Heart right ventricle (tissue), 16 donors: Measurements from ENCODE around the gene RASGRP2. TPM values are rescaled to one million over a fixed set of nuclear protein-coding genes. Genes with fewer than 3 reads are reported as not detected.

Experiments
- ATAC-seq, 8 donors: fragments of 200-7000 bp; cut with Tn5 transposase; one replicate each; pipeline ENCODE4 v1.9.1; 2020; ENCODE audit warnings: mild to moderate bottlenecking in 8 of 8, moderate library complexity in 8 of 8, moderate number of reproducible peaks in 1 of 8
- DNase-seq, 2 donors: peaks; one replicate each; pipeline ENCODE4 v3.0.0-alpha.2; 2020
- H3K27ac ChIP-seq, 10 donors: fragments of 200-600 bp; sonication (generic) in 2 of 10; one replicate each; pipeline versions ENCODE4 v1.5.0 to v1.8.0; 2020 to 2022; ENCODE audit warnings: mild to moderate bottlenecking in 3 of 10
- H3K27me3 ChIP-seq, 7 donors: fragments of 200-600 bp; one replicate each; pipeline ENCODE4 v1.8.0; 2021 to 2022; ENCODE audit warnings: mild to moderate bottlenecking in 2 of 7
- H3K36me3 ChIP-seq, 9 donors: fragments of 200-600 bp; sonication (generic) in 1 of 9; one replicate each; pipeline versions ENCODE4 v1.5.0 to v1.8.0; 2020 to 2022; ENCODE audit warnings: mild to moderate bottlenecking in 2 of 9
- H3K4me1 ChIP-seq, 9 donors: fragments of 200-600 bp; sonication (generic) in 1 of 9; one replicate each; pipeline versions ENCODE4 v1.5.0 to v1.8.0; 2020 to 2022; ENCODE audit warnings: mild to moderate bottlenecking in 4 of 9
- H3K4me3 ChIP-seq, 10 donors: fragments of 200-600 bp; sonication (generic) in 2 of 10; one replicate each; pipeline versions ENCODE4 v1.5.0 to v1.8.0; 2020 to 2022; ENCODE audit warnings: mild to moderate bottlenecking in 7 of 10, moderate library complexity in 2 of 10
- H3K9me3 ChIP-seq, 11 donors: fragments of 200-600 bp in 10 of 11; sonication (generic) in 2 of 11; one replicate each; pipeline versions ENCODE4 v1.5.0 to v1.8.0; 2013 to 2022; ENCODE audit warnings: mild to moderate bottlenecking in 2 of 11, control low read depth in 1 of 11, moderate library complexity in 1 of 11
- WGBS, 2 donors: extraction: QIAGEN DNeasy Blood & Tissue Kit; methylation state at CpG; one replicate each; pipeline ENCODE4 v1.1.7; 2013; ENCODE audit warnings: inconsistent platforms in 1 of 2; 5-methylcytosine and 5-hydroxymethylcytosine counted together
- intact Hi-C, 10 donors: fragments of 100-400 bp; cut with DNase I; formaldehyde crosslinking; loops; one replicate each; pipeline versions ENCODE4 v1.11.1 to v1.14.2; 2022
- polyA plus RNA-seq, 2 donors: library from polyadenylated mRNA; stranded (reverse); fragments of 200-250 nt; gene quantifications; one replicate each; pipeline ENCODE4 v1.2.3, GENCODE V29; 2013
- total RNA-seq, 10 donors: library from RNA; stranded (reverse); fragmentation: NEBNext Ultra II Directional in 3 of 10; extraction: Animal tissue kit (Norgen Biotek cat#: 25700) in 3 of 10; gene quantifications; one replicate each; pipeline versions ENCODE4 v1.2.1 to v1.2.4, GENCODE V29; 2021 to 2023
- TF ChIP-seq, protein P1 (sequence below), 9 donors: fragments of 200-600 bp; sonication (generic) in 2 of 9; IDR thresholded peaks; one replicate each; pipeline versions ENCODE4 v1.5.0 to v1.8.0; 2021 to 2022; ENCODE audit warnings: antibody characterized with exemption in 9 of 9, mild to moderate bottlenecking in 5 of 9, moderate library complexity in 1 of 9
- donor health status: Arrhythmogenic right ventricular cardiomyopathy.
- donor health status: ischemic (EF 13 %, LVEDD 7.1; RV severe dilation, severe dysfunction).
- donor health status: healthy with polysubstance abuse.
- donor health status: DM: no; HTN: yes; CAD: no.
- donor health status: DM: no; HTN: no; CAD: no.
- donor health status: ischemic (EF 25% LVEDD 6.9; RV normal size, moderate dysfunction).
- donor health status: ischemic (EF 25% LVEDD 5.7; RV mildly dilated, moderate dysfunction).
- donor health status: healthy.
- donor health status: DM: yes; HTN: yes; CAD: no.
- donor health status: Ischemic cardiomyopathy.
- donor health status: ischemic (EF 35%, LVEDD 5.7; RV mildly dilated, moderate dysfunction).
- donor health status: nonischemic (EF 11% LVEDD 7.7; RV severe dilation, severe dysfunction).
- donor health status: DM: yes; HTN: yes; CAD: no.
- donor health status: PGD.
- donor health status: ischemic (EF 29% LVEDD 5.4; RV normal size, mild dysfunction).
- donor health status: nonischemic (EF 23%, LVEDD 6.1; RV moderate dilation, normal function).

Gene RASGRP2
- total and polyA plus RNA-seq, 12 donors, result 18.9 to 128 (median 27.3) TPM

DNA sequence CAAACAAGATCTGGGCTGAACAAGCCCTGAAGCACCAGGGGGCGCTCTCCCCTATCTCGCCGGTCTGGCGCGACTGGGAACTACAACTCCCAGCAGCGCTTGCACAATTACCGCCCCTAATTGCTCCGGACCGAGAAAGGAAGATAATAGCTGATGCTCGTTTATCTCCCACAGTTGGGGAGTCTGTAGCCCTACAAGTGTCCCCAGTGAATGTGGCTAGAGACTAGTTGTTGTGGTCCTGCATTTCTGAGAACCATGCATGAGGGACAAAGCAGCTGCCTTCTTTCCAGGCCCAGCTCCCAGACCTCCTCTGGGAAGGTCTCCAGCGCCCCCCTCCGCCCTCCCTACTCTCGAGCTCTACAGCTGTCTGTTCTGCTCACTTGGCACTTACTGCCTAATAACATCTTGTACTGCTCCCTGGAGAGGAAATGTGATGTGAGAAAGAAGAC is 55.4 kb downstream of the RASGRP2 start:
- peaks cover 0 to 16% (median 10%) of the 10 kb centered on the region in 7 donors for H3K27me3 ChIP-seq
- intact Hi-C loops, result loop anchor here in 7 of 10 donors (1.0 to 5.0 kb wide), 4 partner anchors 34 to 39 kb away; partner anchors contain the start of gene NRXN2 (in 5 of the 7)
- H3K4me1 ChIP-seq, result peaks cover 5 to 28% (median 18%) of the 10 kb centered on the region in 9 donors
- H3K36me3 ChIP-seq, result no peaks in the 10 kb centered on the region
- DNase-seq (peak; percentile 90 to 92), ATAC-seq (peak; percentile 88 to 97 (median 94))
- TF ChIP-seq, protein P1, sequence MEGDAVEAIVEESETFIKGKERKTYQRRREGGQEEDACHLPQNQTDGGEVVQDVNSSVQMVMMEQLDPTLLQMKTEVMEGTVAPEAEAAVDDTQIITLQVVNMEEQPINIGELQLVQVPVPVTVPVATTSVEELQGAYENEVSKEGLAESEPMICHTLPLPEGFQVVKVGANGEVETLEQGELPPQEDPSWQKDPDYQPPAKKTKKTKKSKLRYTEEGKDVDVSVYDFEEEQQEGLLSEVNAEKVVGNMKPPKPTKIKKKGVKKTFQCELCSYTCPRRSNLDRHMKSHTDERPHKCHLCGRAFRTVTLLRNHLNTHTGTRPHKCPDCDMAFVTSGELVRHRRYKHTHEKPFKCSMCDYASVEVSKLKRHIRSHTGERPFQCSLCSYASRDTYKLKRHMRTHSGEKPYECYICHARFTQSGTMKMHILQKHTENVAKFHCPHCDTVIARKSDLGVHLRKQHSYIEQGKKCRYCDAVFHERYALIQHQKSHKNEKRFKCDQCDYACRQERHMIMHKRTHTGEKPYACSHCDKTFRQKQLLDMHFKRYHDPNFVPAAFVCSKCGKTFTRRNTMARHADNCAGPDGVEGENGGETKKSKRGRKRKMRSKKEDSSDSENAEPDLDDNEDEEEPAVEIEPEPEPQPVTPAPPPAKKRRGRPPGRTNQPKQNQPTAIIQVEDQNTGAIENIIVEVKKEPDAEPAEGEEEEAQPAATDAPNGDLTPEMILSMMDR (IDR thresholded peaks at IDR 0.05), result peak; percentile 89 to 98 (median 94)
- WGBS, 2 donors, result 0 to 1% methylated on average over 13 of the region's 13 CpGs
- no peaks in the 10 kb centered on the region for H3K9me3 ChIP-seq
- H3K4me3 ChIP-seq, result peak overlapping the region in 8 of 10 donors; percentile 24 to 60 (median 50)
- H3K27ac ChIP-seq, result peak overlapping the region; percentile 8 to 83 (median 66)

DNA sequence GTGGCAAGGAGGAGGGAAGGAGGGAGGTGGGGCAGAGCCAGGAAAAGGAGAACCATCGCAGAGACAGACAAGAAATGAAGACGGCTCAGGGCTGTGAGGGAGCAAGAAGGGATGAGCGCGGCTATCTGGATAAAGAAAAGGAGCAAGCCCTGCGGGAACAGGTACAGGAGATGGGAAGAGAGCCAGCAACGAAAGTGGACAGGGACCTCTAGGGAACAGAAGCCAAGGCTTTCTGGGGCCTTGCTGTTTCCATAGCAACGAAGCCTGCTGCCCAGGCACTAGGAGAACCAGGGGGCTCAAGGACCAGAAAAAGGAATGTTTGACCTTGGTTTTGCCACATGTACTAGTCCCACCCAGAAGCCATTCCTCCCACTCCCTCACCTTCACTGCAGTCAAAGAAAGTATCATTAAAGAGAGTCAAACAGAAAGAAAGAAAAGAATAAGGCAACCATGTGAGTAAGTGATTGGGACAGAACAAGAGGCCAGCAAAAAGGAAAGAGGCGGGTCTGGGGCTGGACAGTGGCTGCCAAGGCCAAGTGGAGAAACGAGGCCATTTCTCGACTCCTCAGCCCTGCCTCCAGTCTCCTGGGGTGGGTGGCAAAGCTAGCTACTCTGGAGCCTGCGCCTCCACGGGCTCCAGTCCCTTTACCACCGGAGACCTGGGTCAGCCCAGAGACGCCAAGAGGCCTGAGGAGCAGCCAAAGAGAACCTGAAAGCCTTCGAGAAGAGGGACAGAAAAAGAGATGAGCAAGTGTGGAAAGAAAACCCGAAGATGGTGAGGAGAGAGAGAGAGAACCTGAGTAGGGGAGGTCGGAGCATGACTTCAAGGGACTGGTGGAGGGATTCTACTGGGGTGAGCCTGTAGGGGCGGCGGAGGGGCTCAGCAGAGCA is 56.1 kb downstream of the RASGRP2 start:
- TF ChIP-seq, protein P1 (IDR thresholded peaks at IDR 0.05), result no peak
- 53 to 57% methylated on average over 19 of the region's 19 CpGs for WGBS, 2 donors
- ATAC-seq (peak in 7 of 8 donors; percentile 2 to 28 (median 16)), DNase-seq (no peak)
- Histone ChIP-seq H3K36me3 (no peaks in the 10 kb centered on the region), H3K9me3 (no peaks in the 10 kb centered on the region), H3K4me1 (peaks cover 5 to 28% (median 18%) of the 10 kb centered on the region in 9 donors), H3K27me3 (peaks cover 0 to 10% (median 3%) of the 10 kb centered on the region in 7 donors), H3K27ac (peak overlapping the region; percentile 8 to 83 (median 66)), H3K4me3 (peak overlapping the region in 8 of 10 donors; percentile 24 to 60 (median 50))
- intact Hi-C loops, result loop anchor here in 7 of 10 donors (1.0 to 5.0 kb wide), 4 partner anchors 35 to 39 kb away; partner anchors contain the start of gene NRXN2 (in 5 of the 7)

DNA sequence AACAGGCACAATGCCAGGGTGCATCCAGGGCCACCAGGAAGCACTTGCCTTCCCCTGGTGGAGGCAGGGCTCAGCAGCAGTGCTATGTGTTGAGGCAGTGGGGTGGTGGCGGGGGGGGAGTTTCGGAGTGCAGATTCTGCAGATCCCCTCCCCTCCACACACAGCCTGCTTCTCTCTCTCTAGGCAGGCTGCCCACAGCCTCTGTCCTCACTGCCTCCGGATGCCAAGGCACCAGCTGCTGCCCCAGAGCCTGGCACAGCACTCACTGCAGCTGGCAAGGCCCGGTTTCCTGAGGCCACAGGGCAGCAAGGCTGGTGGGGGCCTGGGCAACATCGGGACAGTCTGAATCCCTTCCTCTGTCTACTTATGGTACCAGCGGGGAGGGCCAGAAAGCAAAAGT is 56.7 kb downstream of the RASGRP2 start:
- H3K27me3 ChIP-seq, result peaks cover 0 to 3% (median 0%) of the 10 kb centered on the region in 7 donors
- H3K36me3 ChIP-seq, result no peaks in the 10 kb centered on the region
- peak; percentile 38 to 58 for DNase-seq
- no peak overlapping the region for H3K4me3 ChIP-seq
- H3K9me3 ChIP-seq, result no peaks in the 10 kb centered on the region
- H3K4me1 ChIP-seq, result peaks cover 5 to 28% (median 18%) of the 10 kb centered on the region in 9 donors
- TF ChIP-seq, protein P1 (IDR thresholded peaks at IDR 0.05), result no peak
- intact Hi-C loops, result loop anchor here in 1 of 10 donors (5.0 kb wide), 1 partner anchor 40 kb away; no protein-coding TSS in a partner anchor
- WGBS, 2 donors, result 67 to 77% methylated on average over 6 of the region's 6 CpGs
- ATAC-seq, result peak in 6 of 8 donors; percentile 8 to 36 (median 28)
- peak overlapping the region in 4 of 10 donors; percentile 45 to 77 (median 71) for H3K27ac ChIP-seq

DNA sequence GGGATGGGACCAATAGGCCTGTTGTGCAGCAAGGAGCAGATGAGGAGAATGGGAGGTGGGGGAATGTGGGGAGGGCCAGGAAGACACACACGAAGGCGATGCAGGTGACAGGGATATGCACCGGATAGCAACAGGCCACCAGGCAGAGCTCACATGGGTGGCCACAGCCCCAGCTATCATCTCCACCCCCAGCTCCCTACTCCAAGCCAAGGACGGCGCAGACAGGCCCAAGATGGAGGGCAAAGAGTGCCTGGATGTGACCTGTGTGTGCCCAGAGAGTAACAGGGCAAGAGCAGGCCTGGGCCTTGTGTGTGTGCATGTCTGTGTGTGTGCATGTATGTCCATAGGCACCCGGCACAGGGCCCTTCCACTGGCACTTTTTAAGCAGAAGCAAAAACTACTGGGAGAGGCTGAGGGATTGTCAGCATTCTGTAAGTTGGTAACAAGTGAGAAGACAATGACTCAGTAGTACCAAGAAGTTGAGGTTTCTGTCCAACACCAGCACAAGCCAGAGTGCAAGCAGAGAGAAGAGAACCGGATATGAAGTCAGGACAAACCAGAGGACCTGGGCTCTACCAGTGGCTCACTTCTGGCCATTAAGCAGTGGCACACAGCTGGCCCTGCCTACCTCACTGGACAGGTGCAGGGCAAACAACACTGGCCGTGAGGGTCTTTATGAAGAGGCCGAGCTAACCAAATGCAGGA is 57.3 kb downstream of the RASGRP2 start:
- intact Hi-C loops, result loop anchor here in 1 of 10 donors (5.0 kb wide), 1 partner anchor 41 kb away; no protein-coding TSS in a partner anchor
- WGBS, 2 donors, result 89 to 93% methylated on average over 9 of the region's 9 CpGs

More for the DNA sequence above, 57.3 kb downstream of the RASGRP2 start:
- DNase-seq (no peak), ATAC-seq (no peak)
- Histone ChIP-seq H3K27ac (peak overlapping the region in 1 of 10 donors; percentile 45), H3K9me3 (no peaks in the 10 kb centered on the region), H3K27me3 (peaks cover 0 to 7% (median 0%) of the 10 kb centered on the region in 7 donors), H3K4me3 (no peak overlapping the region), H3K4me1 (peaks cover 5 to 28% (median 18%) of the 10 kb centered on the region in 9 donors), H3K36me3 (no peaks in the 10 kb centered on the region)
- TF ChIP-seq, protein P1 (IDR thresholded peaks at IDR 0.05), result no peak
